Ramos (cell line): ENCODE data around the gene GNAS-AS1.
"Not testable (repeated sequence)": the region's sequence is repeated elsewhere in the genome, so short reads cannot be mapped to it uniquely, and the experiment has no call there.

Source experiments
- in situ Hi-C: fragments of 300-500 bp; cut with MboI; formaldehyde crosslinking; loops from one replicate; pipeline ENCODE4 v1.14.3; 2022; ENCODE audit warnings: low sequenced_read_pairs; ENCODE audit not compliant: unreplicated experiment

GNAS-AS1 gene

GRCh38 chr20:58840816-58841538 lies 9.7 kb downstream of the GNAS-AS1 start:
- in situ Hi-C loops: loop anchor here (25.0 kb wide), 1 partner anchor 604 kb away; the partner anchor contains the start of gene ANKRD60

DNA sequence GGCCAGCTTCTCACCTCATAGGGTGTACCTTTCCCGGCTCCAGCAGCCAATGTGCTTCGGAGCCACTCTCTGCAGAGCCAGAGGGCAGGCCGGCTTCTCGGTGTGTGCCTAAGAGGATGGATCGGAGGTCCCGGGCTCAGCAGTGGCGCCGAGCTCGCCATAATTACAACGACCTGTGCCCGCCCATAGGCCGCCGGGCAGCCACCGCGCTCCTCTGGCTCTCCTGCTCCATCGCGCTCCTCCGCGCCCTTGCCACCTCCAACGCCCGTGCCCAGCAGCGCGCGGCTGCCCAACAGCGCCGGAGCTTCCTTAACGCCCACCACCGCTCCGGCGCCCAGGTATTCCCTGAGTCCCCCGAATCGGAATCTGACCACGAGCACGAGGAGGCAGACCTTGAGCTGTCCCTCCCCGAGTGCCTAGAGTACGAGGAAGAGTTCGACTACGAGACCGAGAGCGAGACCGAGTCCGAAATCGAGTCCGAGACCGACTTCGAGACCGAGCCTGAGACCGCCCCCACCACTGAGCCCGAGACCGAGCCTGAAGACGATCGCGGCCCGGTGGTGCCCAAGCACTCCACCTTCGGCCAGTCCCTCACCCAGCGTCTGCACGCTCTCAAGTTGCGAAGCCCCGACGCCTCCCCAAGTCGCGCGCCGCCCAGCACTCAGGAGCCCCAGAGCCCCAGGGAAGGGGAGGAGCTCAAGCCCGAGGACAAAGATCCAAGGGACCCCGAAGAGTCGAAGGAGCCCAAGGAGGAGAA lies 10.5 kb downstream of the GNAS-AS1 start:
- in situ Hi-C loops: loop anchor here (25.0 kb wide), 1 partner anchor 603 kb away; the partner anchor contains the start of gene ANKRD60

GRCh38 chr20:58839474-58839874 lies 11.2 kb downstream of the GNAS-AS1 start:
- in situ Hi-C loops: loop anchor here (25.0 kb wide), 1 partner anchor 602 kb away; the partner anchor contains the start of gene ANKRD60

GRCh38 chr20:58838174-58838573 lies 12.5 kb downstream of the GNAS-AS1 start:
- in situ Hi-C loops: loop anchor here (25.0 kb wide), 1 partner anchor 601 kb away; the partner anchor contains the start of gene ANKRD60

DNA sequence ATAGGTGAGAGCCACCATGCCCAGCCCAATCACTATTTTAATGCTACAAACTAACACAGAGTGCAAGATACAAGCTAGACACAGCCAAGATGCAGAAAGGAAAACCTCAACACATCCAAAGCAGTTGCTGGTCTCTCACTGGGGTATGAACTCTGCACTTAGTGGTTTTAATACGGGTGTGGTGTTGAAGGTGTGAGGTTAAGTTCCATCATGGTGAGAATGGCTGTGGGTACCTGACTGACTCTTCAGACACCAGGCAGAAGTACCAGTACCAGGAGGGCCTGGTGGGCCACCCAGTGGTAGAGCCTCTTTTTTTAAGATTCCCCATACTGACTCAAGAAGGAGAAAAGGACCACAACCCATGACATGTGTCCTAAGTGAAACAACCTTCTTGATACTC lies 13.0 kb downstream of the GNAS-AS1 start:
- in situ Hi-C loops: loop anchor here (25.0 kb wide), 1 partner anchor 600 kb away; the partner anchor contains the start of gene ANKRD60

GRCh38 chr20:58836616-58837204 lies 14.0 kb downstream of the GNAS-AS1 start:
- in situ Hi-C loops: loop anchor here (25.0 kb wide), 1 partner anchor 599 kb away; the partner anchor contains the start of gene ANKRD60

- in situ Hi-C loops: loop anchor here (25.0 kb wide), 1 partner anchor 598 kb away; the partner anchor contains the start of gene ANKRD60
Observed at GRCh38 chr20:58835231-58835630, 15.5 kb downstream of the GNAS-AS1 start.

- in situ Hi-C loops: loop anchor here (25.0 kb wide), 1 partner anchor 597 kb away; the partner anchor contains the start of gene ANKRD60
Observed at GRCh38 chr20:58833921-58834320, 16.8 kb downstream of the GNAS-AS1 start.

DNA sequence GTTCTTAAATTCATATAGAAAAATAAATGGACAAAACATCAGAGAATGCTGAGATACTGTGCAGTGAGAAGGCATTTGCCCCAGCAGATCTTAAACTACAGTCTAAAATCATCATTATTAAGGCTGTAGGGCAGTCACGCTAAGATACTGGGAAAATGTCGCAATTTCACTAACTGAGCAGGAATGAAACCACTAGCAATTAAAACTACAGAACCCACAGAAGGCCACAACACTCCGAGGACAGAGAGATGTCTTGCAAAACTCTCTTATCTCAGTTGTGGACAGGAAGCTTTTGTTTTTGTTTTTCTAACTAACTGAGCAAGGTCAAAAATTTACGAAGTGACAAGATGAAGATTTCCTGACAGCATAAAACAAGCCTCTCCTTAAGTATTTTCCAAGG lies 18.2 kb downstream of the GNAS-AS1 start:
- in situ Hi-C loops: loop anchor here (25.0 kb wide), 1 partner anchor 595 kb away; the partner anchor contains the start of gene ANKRD60

- in situ Hi-C loops: loop anchor here (25.0 kb wide), 1 partner anchor 592 kb away; the partner anchor contains the start of gene ANKRD60
Observed at GRCh38 chr20:58829531-58829941, 21.2 kb downstream of the GNAS-AS1 start.

GRCh38 chr20:58828804-58829203 lies 21.9 kb downstream of the GNAS-AS1 start:
- in situ Hi-C loops: loop anchor here (25.0 kb wide), 1 partner anchor 592 kb away; the partner anchor contains the start of gene ANKRD60

DNA sequence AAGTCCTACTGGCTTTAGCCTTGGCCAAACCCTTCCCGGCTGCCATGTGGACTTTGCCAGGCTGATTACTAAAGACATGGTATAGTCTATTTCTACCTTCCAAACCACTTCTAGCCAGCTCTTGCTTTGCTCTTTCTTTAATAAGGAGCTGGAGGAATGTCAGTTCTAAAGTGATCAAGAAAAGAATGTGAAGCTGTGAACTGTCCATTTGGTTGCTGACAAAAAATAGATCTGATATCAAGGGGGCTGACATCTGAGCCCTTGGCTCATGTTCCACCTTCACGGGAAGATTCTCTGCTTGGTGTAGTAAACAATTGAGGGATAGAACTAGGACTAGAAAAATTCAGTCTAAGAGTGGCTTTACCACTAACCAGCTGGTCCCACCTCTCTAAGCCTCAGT lies 22.6 kb downstream of the GNAS-AS1 start:
- in situ Hi-C loops: loop anchor here (25.0 kb wide), 1 partner anchor 591 kb away; the partner anchor contains the start of gene ANKRD60

DNA sequence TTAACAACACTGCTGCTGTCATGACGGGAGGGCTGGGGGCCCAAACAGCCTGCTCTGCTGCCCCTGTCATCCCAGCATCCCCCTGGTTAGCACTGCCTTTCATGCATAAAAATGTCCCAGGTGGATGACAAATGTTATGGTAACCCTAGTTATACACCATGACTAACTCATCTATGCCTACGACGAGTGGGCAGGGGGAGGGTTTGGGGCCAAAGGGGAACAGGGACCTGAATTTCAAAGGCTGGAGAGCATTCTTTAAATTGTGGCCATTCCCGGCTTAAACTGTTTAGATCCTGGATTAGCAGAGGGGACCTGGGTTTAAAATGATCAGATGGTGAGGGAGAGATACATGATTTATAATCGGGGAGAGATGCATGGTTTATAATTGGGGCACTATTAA lies 24.4 kb downstream of the GNAS-AS1 start:
- in situ Hi-C loops: loop anchor here (25.0 kb wide), 1 partner anchor 589 kb away; the partner anchor contains the start of gene ANKRD60

- in situ Hi-C loops: loop anchor here (25.0 kb wide), 1 partner anchor 588 kb away; the partner anchor contains the start of gene ANKRD60
Observed at GRCh38 chr20:58825450-58825849, 25.3 kb downstream of the GNAS-AS1 start.

DNA sequence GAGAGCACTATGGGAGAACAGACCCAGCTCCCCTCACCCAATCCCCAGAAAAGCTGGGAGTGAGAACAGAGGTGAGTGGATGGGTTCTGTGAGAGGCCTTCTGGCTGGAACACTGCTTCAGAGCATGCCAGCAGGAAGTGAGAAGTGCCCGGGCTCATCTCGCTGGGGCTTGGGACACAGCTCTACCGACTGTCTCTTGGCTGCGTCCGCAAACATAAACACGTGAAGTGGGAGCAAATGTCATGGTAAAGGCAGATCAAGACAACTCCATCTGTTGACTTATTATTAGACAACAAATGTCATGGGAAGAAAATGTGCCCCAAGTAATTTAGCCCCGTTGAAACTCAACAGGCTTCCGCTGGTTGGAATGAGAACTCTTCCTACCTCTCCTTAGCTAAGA lies 25.9 kb downstream of the GNAS-AS1 start:
- in situ Hi-C loops: loop anchor here (25.0 kb wide), 1 partner anchor 588 kb away; the partner anchor contains the start of gene ANKRD60

- in situ Hi-C loops: no loop called here
Observed at GRCh38 chr20:58822748-58823730, 27.7 kb downstream of the GNAS-AS1 start.

DNA sequence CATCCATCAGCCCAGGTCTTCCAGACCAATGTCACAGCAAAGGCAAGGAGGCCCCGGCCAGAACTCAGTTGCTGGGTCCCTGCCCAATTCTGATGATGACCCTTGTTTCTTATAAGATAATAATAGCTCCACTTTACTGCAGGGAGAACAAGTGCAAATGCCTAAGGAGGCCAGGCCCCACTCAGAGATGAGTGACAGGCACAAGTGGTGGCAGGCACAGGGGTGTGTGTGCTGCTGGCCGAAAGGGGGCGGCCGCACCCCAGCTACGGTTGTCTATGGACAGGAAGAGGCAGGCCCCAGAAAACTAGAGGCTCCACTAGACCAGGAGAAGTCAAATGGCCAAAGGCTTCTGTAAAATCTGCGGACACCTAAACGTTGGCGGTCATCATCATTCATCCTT lies 28.6 kb downstream of the GNAS-AS1 start:
- in situ Hi-C loops: no loop called here

GRCh38 chr20:58820515-58820914 lies 30.2 kb downstream of the GNAS-AS1 start:
- in situ Hi-C loops: not testable (repeated sequence)

DNA sequence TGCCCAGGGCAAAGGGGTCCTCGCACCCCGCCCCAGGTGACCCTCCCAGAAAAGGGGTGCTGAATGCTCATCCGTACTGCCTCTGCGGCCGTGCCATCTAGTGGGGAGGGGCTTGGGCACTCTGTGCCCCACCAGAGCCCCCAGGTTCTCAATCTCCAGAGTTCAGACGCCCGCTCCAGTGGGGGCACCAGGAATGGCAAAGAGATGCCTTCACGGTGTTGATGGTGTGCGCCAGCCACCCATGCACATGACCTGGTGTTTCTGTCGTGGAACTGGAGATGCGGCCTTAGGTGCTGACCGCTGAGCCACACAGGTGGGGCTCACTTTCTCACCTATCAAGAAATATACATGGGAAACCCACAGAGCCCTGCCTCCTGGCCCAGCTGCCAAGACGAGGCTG lies 30.8 kb downstream of the GNAS-AS1 start:
- in situ Hi-C loops: no loop called here
